ENCODE data around the gene SFXN2. TPM values are rescaled to one million over a fixed set of nuclear protein-coding genes. Genes with fewer than 3 reads are reported as not detected.
A peak's percentile ranks its signal among the peaks of the same experiment; 100 is the strongest.
"Not testable (repeated sequence)": the region's sequence is repeated elsewhere in the genome, so short reads cannot be mapped to it uniquely, and the experiment has no call there.

The SFXN2 gene
- polyA plus RNA-seq (2012; ENCODE audit: missing spikeins), result 14.1 TPM

- peak; percentile 17 for FAIRE-seq
- peak; percentile 85 for TF ChIP-seq POLR2A (IDR thresholded peaks at IDR 0.05; ENCODE audit: low read depth, low read length)
- TF ChIP-seq POLR2AphosphoS5 (IDR thresholded peaks at IDR 0.05; ENCODE audit: low read depth, low read length), result peak; percentile 71
- 0 out of 2 replicates have a peak, but pooled peaks have one; percentile 26 for TF ChIP-seq TAF1 (IDR thresholded peaks at IDR 0.05; ENCODE audit: borderline replicate concordance, low read depth, low read length)
- DNase-seq (ENCODE audit: insufficient read length), result peak; percentile 38
Measured at GRCh38 chr10:102714621-102715455, at the start of gene SFXN2. Gene SFXN2, plus strand, starts transcription at chr10:102714636. Its CDS starts 12,001 bp downstream, at chr10:102726637.

- FAIRE-seq (no peak), DNase-seq (ENCODE audit: insufficient read length) (no peak)
- TF ChIP-seq TAF1 (IDR thresholded peaks at IDR 0.05; ENCODE audit: borderline replicate concordance, low read depth, low read length) (no peak), POLR2AphosphoS5 (IDR thresholded peaks at IDR 0.05; ENCODE audit: low read depth, low read length) (no peak), POLR2A (IDR thresholded peaks at IDR 0.05; ENCODE audit: low read depth, low read length) (no peak)
Measured at GRCh38 chr10:102665904-102666509, 48.4 kb upstream of the SFXN2 start.

- not testable (repeated sequence) for DNase-seq (ENCODE audit: insufficient read length); FAIRE-seq
Measured at GRCh38 chr10:102667411-102667810, 47.0 kb upstream of the SFXN2 start.

- TF ChIP-seq TAF1 (IDR thresholded peaks at IDR 0.05; ENCODE audit: borderline replicate concordance, low read depth, low read length) (no peak), POLR2A (IDR thresholded peaks at IDR 0.05; ENCODE audit: low read depth, low read length) (no peak), POLR2AphosphoS5 (IDR thresholded peaks at IDR 0.05; ENCODE audit: low read depth, low read length) (no peak)
Measured at GRCh38 chr10:102668326-102669107, 45.9 kb upstream of the SFXN2 start.

GRCh38 chr10:102669206-102670064, 45.0 kb upstream of the SFXN2 start:
- FAIRE-seq, result no peak
- DNase-seq (ENCODE audit: insufficient read length), result no peak
- TF ChIP-seq TAF1 (IDR thresholded peaks at IDR 0.05; ENCODE audit: borderline replicate concordance, low read depth, low read length) (no peak), POLR2AphosphoS5 (IDR thresholded peaks at IDR 0.05; ENCODE audit: low read depth, low read length) (no peak)

More at GRCh38 chr10:102668326-102669107, 45.9 kb upstream of the SFXN2 start:
- DNase-seq (ENCODE audit: insufficient read length) (no peak), FAIRE-seq (no peak)

GRCh38 chr10:102670065-102670670, 44.3 kb upstream of the SFXN2 start:
- DNase-seq (ENCODE audit: insufficient read length), result no peak
- TF ChIP-seq TAF1 (IDR thresholded peaks at IDR 0.05; ENCODE audit: borderline replicate concordance, low read depth, low read length) (no peak), POLR2A (IDR thresholded peaks at IDR 0.05; ENCODE audit: low read depth, low read length) (no peak), POLR2AphosphoS5 (IDR thresholded peaks at IDR 0.05; ENCODE audit: low read depth, low read length) (no peak)

GRCh38 chr10:102670871-102671434, 43.5 kb upstream of the SFXN2 start:
- TF ChIP-seq TAF1 (IDR thresholded peaks at IDR 0.05; ENCODE audit: borderline replicate concordance, low read depth, low read length) (no peak), POLR2AphosphoS5 (IDR thresholded peaks at IDR 0.05; ENCODE audit: low read depth, low read length) (no peak), POLR2A (IDR thresholded peaks at IDR 0.05; ENCODE audit: low read depth, low read length) (no peak)
- FAIRE-seq (no peak), DNase-seq (ENCODE audit: insufficient read length) (no peak)

More at GRCh38 chr10:102670065-102670670, 44.3 kb upstream of the SFXN2 start:
- FAIRE-seq, result no peak

GRCh38 chr10:102673236-102673818, 41.1 kb upstream of the SFXN2 start:
- no peak for TF ChIP-seq POLR2AphosphoS5 (IDR thresholded peaks at IDR 0.05; ENCODE audit: low read depth, low read length)
- no peak for TF ChIP-seq TAF1 (IDR thresholded peaks at IDR 0.05; ENCODE audit: borderline replicate concordance, low read depth, low read length)
- no peak for TF ChIP-seq POLR2A (IDR thresholded peaks at IDR 0.05; ENCODE audit: low read depth, low read length)
- FAIRE-seq, result no peak
- no peak for DNase-seq (ENCODE audit: insufficient read length)

GRCh38 chr10:102673819-102674511, 40.5 kb upstream of the SFXN2 start:
- FAIRE-seq (no peak), DNase-seq (ENCODE audit: insufficient read length) (no peak)
- TF ChIP-seq POLR2A (IDR thresholded peaks at IDR 0.05; ENCODE audit: low read depth, low read length) (no peak), POLR2AphosphoS5 (IDR thresholded peaks at IDR 0.05; ENCODE audit: low read depth, low read length) (no peak), TAF1 (IDR thresholded peaks at IDR 0.05; ENCODE audit: borderline replicate concordance, low read depth, low read length) (no peak)

Data from GM12892 (cell line).